ENCODE measurements around the gene GRK1. TPM values are rescaled to one million over a fixed set of nuclear protein-coding genes. Genes with fewer than 3 reads are reported as not detected.

Gene GRK1
- total and polyA plus RNA-seq, 2 of the 8 experiments (the other 6 are each of a cell fraction or from before 2014, with no cell fraction given), result 0.12 TPM; not detected in 1

DNA sequence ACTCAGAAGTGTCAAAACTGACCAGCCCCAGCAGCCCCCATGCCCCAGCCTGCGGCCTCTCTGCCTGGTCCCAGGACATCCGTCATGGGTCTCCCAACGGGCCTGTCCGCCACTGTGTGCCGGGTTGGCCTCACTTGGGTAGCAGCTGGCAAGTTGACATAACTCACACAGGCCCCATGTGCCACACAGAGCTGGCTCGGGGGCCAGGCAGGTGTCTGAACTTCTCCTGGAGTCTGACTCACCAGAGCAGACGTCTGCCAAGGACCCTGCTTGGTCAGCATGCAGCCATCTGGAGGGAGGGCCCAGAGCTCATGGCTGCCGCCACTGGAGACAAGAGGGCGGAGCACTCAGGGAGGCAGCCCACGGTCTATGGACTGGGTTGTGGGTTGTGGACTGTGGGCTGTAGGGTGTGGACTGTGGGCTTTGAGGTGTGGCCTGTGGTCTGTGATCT lies 60.0 kb downstream of the GRK1 start:
- no peak overlapping the region for H2BK20ac ChIP-seq (ENCODE audit: low read length)
- POLR2A ChIA-PET (ENCODE audit: partially characterized antibody), result interaction anchor here (1.1 kb wide), 1 partner anchor 59 kb away, joined by 4 read pairs; no protein-coding TSS in a partner anchor
- H3K14ac ChIP-seq (ENCODE audit: insufficient read length), result no peak overlapping the region
- peaks cover 0 to 4% of the 10 kb centered on the region in 2 experiments for H4K20me1 ChIP-seq (replicated peaks in 1 of 2; ENCODE audit: control insufficient read depth in 1 of 2, insufficient read depth in 2 of 2, low read length in 2 of 2)
- H3K4me2 ChIP-seq (ENCODE audit: insufficient read depth in 1 of 2, low read depth in 2 of 2, low read length in 2 of 2), result 0 out of 4 replicates have a peak overlapping the region, but pooled peaks of 1 of the 2 experiments have one; percentile 53
- WGBS, 2 experiments (ENCODE audit: extremely low coverage in 1 of 2, insufficient coverage in 1 of 2, insufficient read length in 1 of 2, insufficient replicate concordance in 2 of 2, low coverage in 1 of 2, low lambda C conversion rate in 2 of 2, missing lambda C conversion rate in 1 of 2), result 88% methylated on average over 9 of the region's 10 CpGs; no CpG with 5 or more reads in 1 of the 2 experiments
- TF ChIP-seq SP2 (IDR thresholded peaks at IDR 0.05; ENCODE audit: low read length) (no peak), RBBP5 (IDR thresholded peaks at IDR 0.05; ENCODE audit: borderline replicate concordance, low read depth, low read length) (no peak), POLR2A (IDR thresholded peaks at IDR 0.05; ENCODE audit: control extremely low read depth in 1 of 2, low read depth in 2 of 2, low read length in 2 of 2) (no peak), GTF2F1 (IDR thresholded peaks at IDR 0.05; ENCODE audit: borderline replicate concordance, low read depth, low read length) (no peak), NRF1 (IDR thresholded peaks at IDR 0.05; ENCODE audit: low read depth, low read length) (no peak), TAF1 (IDR thresholded peaks at IDR 0.05; ENCODE audit: low read depth, low read length) (no peak), MAX (IDR thresholded peaks at IDR 0.05) (no peak), RFX5 (IDR thresholded peaks at IDR 0.05; ENCODE audit: borderline replicate concordance, low read depth, low read length) (no peak), HDAC2 (IDR thresholded peaks at IDR 0.05; ENCODE audit: borderline replicate concordance in 1 of 2, low read depth in 2 of 2, low read length in 2 of 2) (no peak), EP300 (IDR thresholded peaks at IDR 0.05; ENCODE audit: borderline replicate concordance in 1 of 2, low read depth in 2 of 2, low read length in 2 of 2) (no peak), TCF12 (IDR thresholded peaks at IDR 0.05; ENCODE audit: low read depth, low read length) (no peak), YY1 (IDR thresholded peaks at IDR 0.05; ENCODE audit: low read depth, low read length) (no peak), MAFK (IDR thresholded peaks at IDR 0.05; ENCODE audit: low read depth, low read length) (no peak), ZNF274 (IDR thresholded peaks at IDR 0.05; ENCODE audit: borderline replicate concordance, extremely low read depth, low read length) (no peak)
- no peak overlapping the region for H3K23ac ChIP-seq (ENCODE audit: insufficient read length)
- no peak overlapping the region for H3K4me3 ChIP-seq (ENCODE audit: extremely low read depth in 1 of 4, insufficient read depth in 2 of 4, low read depth in 3 of 4, low read length in 4 of 4)
- H2AFZ ChIP-seq (ENCODE audit: low read length), result no peak overlapping the region
- H3K56ac ChIP-seq (replicated peaks; ENCODE audit: insufficient read length, low read depth, low read length), result no peak overlapping the region
- no peak overlapping the region for H4K8ac ChIP-seq (ENCODE audit: extremely low read depth, insufficient read depth, low read length)
- H3K27me3 ChIP-seq (replicated peaks in 1 of 4; ENCODE audit: control insufficient read depth in 3 of 4, extremely low read depth in 1 of 4, insufficient read depth in 3 of 4, low read length in 3 of 4), result peaks cover 0 to 5% (median under 1%) of the 10 kb centered on the region in 4 experiments; a peak in 3 of 7 replicates
- no peak overlapping the region for H4K91ac ChIP-seq (replicated peaks; ENCODE audit: insufficient read length, low read length)
- no peak overlapping the region for H3K9ac ChIP-seq (replicated peaks in 1 of 4; ENCODE audit: extremely low read depth in 1 of 4, low read depth in 3 of 4, low read length in 3 of 4)
- H3K9me3 ChIP-seq (ENCODE audit: insufficient read depth in 2 of 2, low read depth in 1 of 2, low read length in 1 of 2), result peaks cover 0 to 12% of the 10 kb centered on the region in 2 experiments; a peak in 1 of 4 replicates
- no peak overlapping the region for H4K5ac ChIP-seq (ENCODE audit: insufficient read length, low read depth, low read length)
- no peak overlapping the region for H3K18ac ChIP-seq (ENCODE audit: extremely low read depth, low read length)
- no peak overlapping the region for H2BK12ac ChIP-seq (ENCODE audit: low read depth, low read length)
- no peaks in the 10 kb centered on the region for H3K79me1 ChIP-seq (ENCODE audit: low read depth, low read length)
- peaks cover 0 to 4% (median 3%) of the 10 kb centered on the region in 4 experiments; a peak in 2 of 7 replicates for H3K4me1 ChIP-seq (replicated peaks in 1 of 4; ENCODE audit: control insufficient read depth in 3 of 4, insufficient read depth in 4 of 4, low read length in 3 of 4)
- no peak overlapping the region for H2BK120ac ChIP-seq (replicated peaks; ENCODE audit: low read depth, low read length)
- no peak overlapping the region for H2BK5ac ChIP-seq (ENCODE audit: low read depth, low read length)
- DNase-seq (ENCODE audit: low read depth in 1 of 2, low spot score in 2 of 2) (no peak), FAIRE-seq (no peak)
- no peak overlapping the region for H2BK15ac ChIP-seq (ENCODE audit: low read length)
- CTCF ChIA-PET (ENCODE audit: partially characterized antibody), result interaction anchor here (1.1 to 1.3 kb wide), 4 partner anchors 15 to 93 kb away, joined by 3 to 6 read pairs (median 3); no protein-coding TSS in a partner anchor
- no peak overlapping the region for H3K27ac ChIP-seq (ENCODE audit: low read depth, low read length)
- no peak overlapping the region for H2AK5ac ChIP-seq (ENCODE audit: low read depth, low read length)
- H3K23me2 ChIP-seq (ENCODE audit: low read depth, low read length), result peaks cover 2% of the 10 kb centered on the region; the same call in 1 of the 2 replicates
- no peaks in the 10 kb centered on the region for H3K79me2 ChIP-seq (ENCODE audit: control insufficient read depth in 1 of 2, insufficient read depth in 2 of 2, low read length in 2 of 2)
- H3K36me3 ChIP-seq (ENCODE audit: control insufficient read depth in 2 of 4, insufficient read depth in 4 of 4, low read length in 3 of 4), result no peaks in the 10 kb centered on the region
- no peak overlapping the region for H3K4ac ChIP-seq (replicated peaks; ENCODE audit: insufficient read length, low read depth, low read length)
